H9 (cell line): Measurements from ENCODE around the gene ATP13A3. TPM values are rescaled to one million over a fixed set of nuclear protein-coding genes. Genes with fewer than 3 reads are reported as not detected.

ENCODE experiments used
- DNase-seq: peaks from one replicate; pipeline ENCODE4 v3.0.0-alpha.2; 2017
- H2AFZ ChIP-seq: one replicate; pipeline ENCODE4 v1.6.1; 2013; ENCODE audit warnings: mild to moderate bottlenecking, low read length, control low read depth, moderate library complexity
- H2AK5ac ChIP-seq: 2 replicates; pipeline ENCODE4 v1.6.1; 2013; ENCODE audit warnings: low read length, control low read depth, mixed read lengths; ENCODE audit not compliant: insufficient read length
- H2BK120ac ChIP-seq: one replicate; pipeline ENCODE4 v1.6.1; 2013; ENCODE audit warnings: low read depth, mild to moderate bottlenecking, low read length, control low read depth, inconsistent platforms; ENCODE audit not compliant: poor library complexity, severe bottlenecking
- H2BK12ac ChIP-seq: 2 replicates; pipeline ENCODE4 v1.6.1; 2013; ENCODE audit warnings: low read length, control low read depth, mixed read lengths, low read depth; ENCODE audit not compliant: insufficient read length
- H2BK15ac ChIP-seq: 2 replicates; pipeline ENCODE4 v1.6.1; 2013; ENCODE audit warnings: low read depth, low read length, control low read depth
- H2BK20ac ChIP-seq: one replicate; pipeline ENCODE4 v1.6.1; 2013; ENCODE audit warnings: low read depth, mild to moderate bottlenecking, low read length, control low read depth, inconsistent platforms; ENCODE audit not compliant: poor library complexity, severe bottlenecking
- H2BK5ac ChIP-seq: 2 replicates; pipeline ENCODE4 v1.6.1; 2013; ENCODE audit warnings: low read length, control low read depth, mixed read lengths; ENCODE audit not compliant: insufficient read length
- H3K14ac ChIP-seq: 2 replicates; pipeline ENCODE4 v1.6.1; 2013; ENCODE audit warnings: low read length, control low read depth; ENCODE audit not compliant: insufficient read depth
- H3K18ac ChIP-seq: 2 replicates; pipeline ENCODE4 v1.6.1; 2013; ENCODE audit warnings: low read depth, mild to moderate bottlenecking, mixed read lengths, low read length, control low read depth; ENCODE audit not compliant: insufficient read length
- H3K23ac ChIP-seq: 2 replicates; pipeline ENCODE4 v1.6.1; 2013; ENCODE audit warnings: low read length, control low read depth, mixed read lengths, low read depth; ENCODE audit not compliant: insufficient read length
- H3K23me2 ChIP-seq: 2 replicates; pipeline ENCODE4 v1.6.1; 2013; ENCODE audit warnings: low read depth, mild to moderate bottlenecking, mixed read lengths, low read length, control low read depth; ENCODE audit not compliant: insufficient read length, poor library complexity, severe bottlenecking
- H3K27ac ChIP-seq: 2 replicates; pipeline ENCODE4 v1.5.1; 2013; ENCODE audit warnings: low read length, control low read depth, mixed read lengths, low read depth; ENCODE audit not compliant: insufficient read length
- H3K27me3 ChIP-seq: 2 replicates; pipeline ENCODE4 v1.6.1; 2013; ENCODE audit warnings: low read length, control low read depth, inconsistent platforms; ENCODE audit not compliant: insufficient read depth
- H3K4ac ChIP-seq: 2 replicates; pipeline ENCODE4 v1.6.1; 2013; ENCODE audit warnings: low read depth, mild to moderate bottlenecking, control low read depth, inconsistent platforms, low read length, moderate library complexity
- H3K4me1 ChIP-seq: 2 replicates; pipeline ENCODE4 v1.6.1; 2013; ENCODE audit warnings: low read length, control low read depth, inconsistent platforms; ENCODE audit not compliant: insufficient read depth
- H3K4me2 ChIP-seq: 2 replicates; pipeline ENCODE4 v1.6.1; 2013; ENCODE audit warnings: low read length, control low read depth, mixed read lengths; ENCODE audit not compliant: insufficient read length, insufficient read depth
- H3K56ac ChIP-seq: 2 replicates; pipeline ENCODE4 v1.6.1; 2013; ENCODE audit warnings: low read depth, mild to moderate bottlenecking, mixed read lengths, low read length, control low read depth; ENCODE audit not compliant: insufficient read length
- H3K79me1 ChIP-seq: 2 replicates; pipeline ENCODE4 v1.6.1; 2013; ENCODE audit warnings: low read depth, mild to moderate bottlenecking, moderate library complexity, low read length, control low read depth, inconsistent platforms; ENCODE audit not compliant: insufficient read depth, poor library complexity, severe bottlenecking
- H3K79me2 ChIP-seq: 2 replicates; pipeline ENCODE4 v1.6.1; 2013; ENCODE audit warnings: low read length, control low read depth, inconsistent platforms; ENCODE audit not compliant: insufficient read depth
- H3K9ac ChIP-seq: 2 replicates; pipeline ENCODE4 v1.6.1; 2013; ENCODE audit warnings: low read length, control low read depth, mixed read lengths; ENCODE audit not compliant: insufficient read length; ENCODE audit errors: extremely low read depth
- H3K9me3 ChIP-seq: one replicate; pipeline ENCODE4 v1.6.1; 2013; ENCODE audit warnings: low read depth, low read length, inconsistent platforms; ENCODE audit not compliant: control insufficient read depth
- H3T11ph ChIP-seq: one replicate; pipeline ENCODE4 v1.6.1; 2013; ENCODE audit warnings: mild to moderate bottlenecking, low read length, control low read depth, inconsistent platforms
- H4K20me1 ChIP-seq: one replicate; pipeline ENCODE4 v1.6.1; 2013; ENCODE audit not compliant: control insufficient read depth, insufficient read length, insufficient read depth
- H4K5ac ChIP-seq: 2 replicates; pipeline ENCODE4 v1.6.1; 2013; ENCODE audit warnings: low read depth, mild to moderate bottlenecking, mixed read lengths, low read length, control low read depth; ENCODE audit not compliant: insufficient read length
- H4K8ac ChIP-seq: replicated peaks from 2 replicates; pipeline ENCODE4 v1.6.1; 2013; ENCODE audit warnings: low read length, control low read depth, mixed read lengths, low read depth; ENCODE audit not compliant: insufficient read length
- H4K91ac ChIP-seq: 2 replicates; pipeline ENCODE4 v1.6.1; 2013; ENCODE audit warnings: low read depth, mild to moderate bottlenecking, moderate library complexity, mixed read lengths, low read length, control low read depth; ENCODE audit not compliant: insufficient read length
- H3K27ac Mint-ChIP-seq, 3 experiments: 2 replicates in 2 of 3; 3 replicates in 1 of 3; pipeline ENCODE4 v1.8.0; 2020 to 2021; ENCODE audit warnings: mixed read lengths in 3 of 3, mild to moderate bottlenecking in 1 of 3, moderate library complexity in 1 of 3
- H3K27me3 Mint-ChIP-seq: 2 replicates; pipeline ENCODE4 v1.8.0; 2021; ENCODE audit warnings: low read depth, mild to moderate bottlenecking, moderate library complexity, mixed read lengths
- H3K36me3 Mint-ChIP-seq, 3 experiments: 2 replicates in 2 of 3; 3 replicates in 1 of 3; pipeline ENCODE4 v1.8.0; 2020 to 2021; ENCODE audit warnings: low read depth in 3 of 3, mixed read lengths in 3 of 3; ENCODE audit not compliant: insufficient read depth in 1 of 3
- H3K4me1 Mint-ChIP-seq, 2 experiments: 2 replicates each; pipeline ENCODE4 v1.8.0; 2020; ENCODE audit warnings: mixed read lengths in 2 of 2
- H3K4me3 Mint-ChIP-seq, 2 experiments: 2 replicates in 1 of 2; 3 replicates in 1 of 2; pipeline ENCODE4 v1.8.0; 2020 to 2021; ENCODE audit warnings: mild to moderate bottlenecking in 2 of 2, mixed read lengths in 2 of 2, moderate library complexity in 1 of 2
- H3K9me3 Mint-ChIP-seq, 2 experiments: 2 replicates in 1 of 2; 3 replicates in 1 of 2; pipeline ENCODE4 v1.8.0; 2020; ENCODE audit warnings: mild to moderate bottlenecking in 2 of 2, mixed read lengths in 2 of 2, moderate library complexity in 1 of 2
- CTCF ChIP-seq: fragments of 200-600 bp; sonication (generic); conservative IDR thresholded peaks from 3 replicates; pipeline ENCODE4 v1.8.0; 2021; ENCODE audit warnings: antibody characterized with exemption, mild to moderate bottlenecking
- WGBS: extraction: QIAGEN DNeasy Blood & Tissue Kit; methylation state at CpG from one replicate; pipeline ENCODE4 v1.1.7; 2013; ENCODE audit warnings: missing lambda C conversion rate, low lambda C conversion rate, mixed read lengths; ENCODE audit not compliant: insufficient read length; ENCODE audit errors: extremely low coverage; 5-methylcytosine and 5-hydroxymethylcytosine counted together
- total RNA-seq: library from RNA; stranded (reverse); gene quantifications from 2 replicates; pipeline ENCODE4 v1.2.1, GENCODE V29; 2021

The ATP13A3 gene
- total RNA-seq, 1 experiment from 2014 or later: 78.5 TPM

- Histone ChIP-seq H2AFZ (no peak within 1 kb of the TSS), H2BK5ac (no peak within 1 kb of the TSS), H3K4me2 (peak within 1 kb of the TSS; percentile 62)
These were observed 87.6 kb downstream of the ATP13A3 start, which contains the start of gene GP5 for GRCh38 chr3:194399166-194399565. Gene GP5 (minus strand): TSS chr3:194399266. CDS start chr3:194398282, 984 bp downstream.

More at GRCh38 chr3:194399166-194399565, 87.6 kb downstream of the ATP13A3 start, which contains the start of gene GP5:
- Histone ChIP-seq H3K79me1 (no peaks in the 10 kb centered on the region), H4K91ac (no peak within 1 kb of the TSS), H3K23ac (no peak within 1 kb of the TSS), H4K20me1 (no peaks in the 10 kb centered on the region), H3K4ac (no peak within 1 kb of the TSS), H2BK20ac (no peak within 1 kb of the TSS), H3K79me2 (no peaks in the 10 kb centered on the region), H3K9me3 (no peaks in the 10 kb centered on the region), H4K8ac (no peak within 1 kb of the TSS), H3K18ac (no peak within 1 kb of the TSS), H2BK12ac (no peak within 1 kb of the TSS), H3K23me2 (peaks cover 11% of the 10 kb centered on the region), H3K56ac (no peak within 1 kb of the TSS), H3K9ac (no peak within 1 kb of the TSS), H3K27me3 (peaks cover 16% of the 10 kb centered on the region; the same call in 1 of the 2 replicates), H3K27ac (no peak within 1 kb of the TSS), H2BK120ac (no peak within 1 kb of the TSS), H2AK5ac (no peak within 1 kb of the TSS), H3K14ac (peak within 1 kb of the TSS; percentile 25; the same call in 1 of the 2 replicates), H4K5ac (no peak within 1 kb of the TSS), H2BK15ac (no peak within 1 kb of the TSS), H3T11ph (no peak within 1 kb of the TSS), H3K4me1 (peaks cover 2% of the 10 kb centered on the region; the same call in 1 of the 2 replicates)
- no peaks in the 10 kb centered on the region; a peak in 1 of 5 replicates for H3K9me3 Mint-ChIP-seq
- no peak within 1 kb of the TSS; a peak in 1 of 7 replicates for H3K27ac Mint-ChIP-seq
- WGBS: no CpG with 5 or more reads among the region's 2 CpGs
- peaks cover 2% of the 10 kb centered on the region; the same call in 1 of the 2 replicates for H3K27me3 Mint-ChIP-seq
- H3K4me1 Mint-ChIP-seq: peaks cover 8 to 25% of the 10 kb centered on the region in 2 experiments
- H3K36me3 Mint-ChIP-seq: no peaks in the 10 kb centered on the region; a peak in 1 of 7 replicates
- DNase-seq: no peak
- H3K4me3 Mint-ChIP-seq: no peak within 1 kb of the TSS
- no peak for TF ChIP-seq CTCF
